ENCODE measurements around the gene TRIM3.
"Not testable (repeated sequence)": the region's sequence is repeated elsewhere in the genome, so short reads cannot be mapped to it uniquely, and the experiment has no call there.

The TRIM3 gene

GRCh38 chr11:6473451-6474412 is at the start of gene TRIM3:
TSS of gene TRIM3 (minus strand) at chr11:6473941. CDS start at chr11:6465695, 8,246 bp downstream.
- peak; percentile 95 for DNase-seq (ENCODE audit: low read depth, low spot score)

- peak; percentile 37 for DNase-seq (ENCODE audit: low read depth, low spot score)
Observed at GRCh38 chr11:6523253-6523652, 49.5 kb upstream of the TRIM3 start.

GRCh38 chr11:6521946-6522345 is 48.2 kb upstream of the TRIM3 start:
- DNase-seq (ENCODE audit: low read depth, low spot score) = not testable (repeated sequence)

GRCh38 chr11:6520265-6520664 is 46.5 kb upstream of the TRIM3 start:
- DNase-seq (ENCODE audit: low read depth, low spot score) = no peak

GRCh38 chr11:6516865-6517264 is 43.1 kb upstream of the TRIM3 start:
- DNase-seq (ENCODE audit: low read depth, low spot score) = no peak

- DNase-seq (ENCODE audit: low read depth, low spot score) = peak; percentile 73
Observed at GRCh38 chr11:6505577-6506240, 32.0 kb upstream of the TRIM3 start.

GRCh38 chr11:6504166-6504565 is 30.4 kb upstream of the TRIM3 start:
- DNase-seq (ENCODE audit: low read depth, low spot score) = no peak

- DNase-seq (ENCODE audit: low read depth, low spot score) = no peak
Observed at GRCh38 chr11:6502382-6502781, 28.6 kb upstream of the TRIM3 start.

GRCh38 chr11:6498544-6498943 is 24.8 kb upstream of the TRIM3 start:
- DNase-seq (ENCODE audit: low read depth, low spot score) = no peak

- peak; percentile 24 for DNase-seq (ENCODE audit: low read depth, low spot score)
Observed at GRCh38 chr11:6498121-6498520, 24.4 kb upstream of the TRIM3 start.

GRCh38 chr11:6497069-6497839 is 23.5 kb upstream of the TRIM3 start, which contains the start of gene DNHD1:
TSS of gene DNHD1 (plus strand) at chr11:6497280. CDS start at chr11:6498216, 936 bp downstream.
- no peak for DNase-seq (ENCODE audit: low read depth, low spot score)

GRCh38 chr11:6489306-6489705 is 15.6 kb upstream of the TRIM3 start:
- no peak for DNase-seq (ENCODE audit: low read depth, low spot score)

GRCh38 chr11:6488821-6489220 is 15.1 kb upstream of the TRIM3 start:
- DNase-seq (ENCODE audit: low read depth, low spot score) = no peak

- DNase-seq (ENCODE audit: low read depth, low spot score) = no peak
Observed at GRCh38 chr11:6488342-6488741, 14.6 kb upstream of the TRIM3 start.

GRCh38 chr11:6486938-6487337 is 13.2 kb upstream of the TRIM3 start:
- no peak for DNase-seq (ENCODE audit: low read depth, low spot score)

GRCh38 chr11:6486256-6486655 is 12.5 kb upstream of the TRIM3 start:
- no peak for DNase-seq (ENCODE audit: low read depth, low spot score)

- DNase-seq (ENCODE audit: low read depth, low spot score) = no peak
Observed at GRCh38 chr11:6485661-6486060, 11.9 kb upstream of the TRIM3 start.

GRCh38 chr11:6483015-6483414 is 9.3 kb upstream of the TRIM3 start:
- no peak for DNase-seq (ENCODE audit: low read depth, low spot score)

- no peak for DNase-seq (ENCODE audit: low read depth, low spot score)
Observed at GRCh38 chr11:6482441-6482840, 8.7 kb upstream of the TRIM3 start.

- peak; percentile 34 for DNase-seq (ENCODE audit: low read depth, low spot score)
Observed at GRCh38 chr11:6481924-6482275, 8.2 kb upstream of the TRIM3 start.

- DNase-seq (ENCODE audit: low read depth, low spot score) = peak; percentile 99
Observed at GRCh38 chr11:6481012-6481923, 7.5 kb upstream of the TRIM3 start, which contains the start of the genes ARFIP2 and TIMM10B. TSS of gene ARFIP2 (minus strand) at chr11:6481331. CDS start at chr11:6480421, 910 bp downstream. TSS of gene TIMM10B (plus strand) at chr11:6481501. CDS start at chr11:6481517, 16 bp downstream.
